ENCODE results near the gene PBOV1.

PBOV1 gene

GRCh38 chr6:138198430-138199091 is 19.7 kb downstream of the PBOV1 start:
- Histone ChIP-seq H3K9me3 (no peaks in the 10 kb centered on the region), H3K27me3 (peaks cover 4% of the 10 kb centered on the region), H3K27ac (no peak overlapping the region), H3K4me1 (ENCODE audit: control insufficient read depth in 1 of 2, insufficient read depth in 1 of 2, low read depth in 1 of 2, low read length in 1 of 2) (peaks cover 0 to 6% of the 10 kb centered on the region in 2 experiments), H3K36me3 (no peaks in the 10 kb centered on the region), H3K4me3 (ENCODE audit: low read depth in 1 of 2, low read length in 1 of 2) (no peak overlapping the region)
- no peak for TF ChIP-seq CTCF (IDR thresholded peaks at IDR 0.05)

- Histone ChIP-seq H3K4me3 (ENCODE audit: low read depth in 1 of 2, low read length in 1 of 2) (no peak overlapping the region), H3K9me3 (no peaks in the 10 kb centered on the region), H3K27ac (no peak overlapping the region), H3K36me3 (no peaks in the 10 kb centered on the region), H3K27me3 (no peaks in the 10 kb centered on the region), H3K4me1 (ENCODE audit: control insufficient read depth in 1 of 2, insufficient read depth in 1 of 2, low read depth in 1 of 2, low read length in 1 of 2) (peaks cover 0 to 6% of the 10 kb centered on the region in 2 experiments)
- TF ChIP-seq CTCF (IDR thresholded peaks at IDR 0.05) = no peak
Measured at GRCh38 chr6:138197570-138197969, 20.7 kb downstream of the PBOV1 start.

GRCh38 chr6:138196122-138196738 is 22.1 kb downstream of the PBOV1 start:
- no peak overlapping the region for H3K27ac ChIP-seq
- no peak overlapping the region for H3K4me3 ChIP-seq (ENCODE audit: low read depth in 1 of 2, low read length in 1 of 2)
- H3K36me3 ChIP-seq = no peaks in the 10 kb centered on the region
- H3K4me1 ChIP-seq (ENCODE audit: control insufficient read depth in 1 of 2, insufficient read depth in 1 of 2, low read depth in 1 of 2, low read length in 1 of 2) = peaks cover 0 to 6% of the 10 kb centered on the region in 2 experiments
- no peak for TF ChIP-seq CTCF (IDR thresholded peaks at IDR 0.05)
- no peaks in the 10 kb centered on the region for H3K27me3 ChIP-seq
- H3K9me3 ChIP-seq = no peaks in the 10 kb centered on the region

- Histone ChIP-seq H3K27me3 (no peaks in the 10 kb centered on the region), H3K36me3 (no peaks in the 10 kb centered on the region), H3K9me3 (no peaks in the 10 kb centered on the region), H3K4me1 (ENCODE audit: control insufficient read depth in 1 of 2, insufficient read depth in 1 of 2, low read depth in 1 of 2, low read length in 1 of 2) (peaks cover 0 to 6% of the 10 kb centered on the region in 2 experiments), H3K27ac (no peak overlapping the region), H3K4me3 (ENCODE audit: low read depth in 1 of 2, low read length in 1 of 2) (no peak overlapping the region)
- no peak for TF ChIP-seq CTCF (IDR thresholded peaks at IDR 0.05)
Measured at GRCh38 chr6:138194287-138194686, 24.0 kb downstream of the PBOV1 start.

- no peak overlapping the region for H3K4me3 ChIP-seq (ENCODE audit: low read depth in 1 of 2, low read length in 1 of 2)
- no peaks in the 10 kb centered on the region for H3K9me3 ChIP-seq
- TF ChIP-seq CTCF (IDR thresholded peaks at IDR 0.05) = no peak
- no peaks in the 10 kb centered on the region for H3K36me3 ChIP-seq
- no peaks in the 10 kb centered on the region for H3K4me1 ChIP-seq (ENCODE audit: control insufficient read depth in 1 of 2, insufficient read depth in 1 of 2, low read depth in 1 of 2, low read length in 1 of 2)
- H3K27ac ChIP-seq = no peak overlapping the region
- no peaks in the 10 kb centered on the region for H3K27me3 ChIP-seq
Measured at GRCh38 chr6:138188278-138188941, 29.9 kb downstream of the PBOV1 start.

Data from neutrophil (primary cell).